Endothelial cell (in vitro differentiated cells): ENCODE measurements around the gene GTF2H3. TPM values are rescaled to one million over a fixed set of nuclear protein-coding genes. Genes with fewer than 3 reads are reported as not detected.

Source experiments
- DNase-seq: peaks from one replicate; pipeline ENCODE4 v3.0.0; 2021; ENCODE audit warnings: low spot score
- H3K27ac Mint-ChIP-seq: one replicate; pipeline ENCODE4 v1.8.0; 2021; ENCODE audit warnings: mixed read lengths, inconsistent platforms; ENCODE audit not compliant: unreplicated experiment
- H3K27me3 Mint-ChIP-seq: one replicate; pipeline ENCODE4 v1.8.0; 2021; ENCODE audit warnings: mild to moderate bottlenecking, moderate library complexity, mixed read lengths, inconsistent platforms; ENCODE audit not compliant: unreplicated experiment
- H3K36me3 Mint-ChIP-seq: one replicate; pipeline ENCODE4 v1.8.0; 2021; ENCODE audit warnings: mild to moderate bottlenecking, low read depth, mixed read lengths, inconsistent platforms; ENCODE audit not compliant: unreplicated experiment
- H3K4me1 Mint-ChIP-seq: one replicate; pipeline ENCODE4 v1.8.0; 2021; ENCODE audit warnings: mild to moderate bottlenecking, mixed read lengths, inconsistent platforms; ENCODE audit not compliant: unreplicated experiment
- H3K4me3 Mint-ChIP-seq: one replicate; pipeline ENCODE4 v1.8.0; 2021; ENCODE audit warnings: mild to moderate bottlenecking, mixed read lengths, inconsistent platforms; ENCODE audit not compliant: unreplicated experiment
- H3K9me3 Mint-ChIP-seq: one replicate; pipeline ENCODE4 v1.8.0; 2021; ENCODE audit warnings: mixed read lengths, inconsistent platforms; ENCODE audit not compliant: unreplicated experiment
- long read RNA-seq: library from polyadenylated mRNA; unstranded; transcript quantifications from one replicate; pipeline ENCODE4 v2.0.0, GENCODE V29; 2020; ENCODE audit not compliant: unreplicated experiment
- total RNA-seq: library from RNA; stranded (reverse); fragmentation: NEBNext Ultra II Directional; extraction: Animal tissue kit (Norgen Biotek cat#: 25700); gene quantifications from one replicate; pipeline ENCODE4 v1.2.1, GENCODE V29; 2021; ENCODE audit not compliant: unreplicated experiment
- TF ChIP-seq, protein P1 (sequence below): fragments of 200-600 bp; sonication (generic); IDR thresholded peaks from one replicate; pipeline ENCODE4 v1.5.0; 2021; ENCODE audit warnings: antibody characterized with exemption; ENCODE audit not compliant: unreplicated experiment

Gene GTF2H3
- 23.1 TPM for total RNA-seq
- long read RNA-seq, partial matches to known transcripts: 0 of 4 reads
- long read RNA-seq, other reads (novel, unspliced or antisense): 1 of 4 reads

- H3K27ac Mint-ChIP-seq: peak within 1 kb of the TSS; percentile 90
- H3K4me1 Mint-ChIP-seq: peaks cover 16% of the 10 kb centered on the region
- peak; percentile 93 for DNase-seq
- H3K4me3 Mint-ChIP-seq: peak within 1 kb of the TSS; percentile 98
- peaks cover 10% of the 10 kb centered on the region for H3K27me3 Mint-ChIP-seq
- TF ChIP-seq, protein P1, sequence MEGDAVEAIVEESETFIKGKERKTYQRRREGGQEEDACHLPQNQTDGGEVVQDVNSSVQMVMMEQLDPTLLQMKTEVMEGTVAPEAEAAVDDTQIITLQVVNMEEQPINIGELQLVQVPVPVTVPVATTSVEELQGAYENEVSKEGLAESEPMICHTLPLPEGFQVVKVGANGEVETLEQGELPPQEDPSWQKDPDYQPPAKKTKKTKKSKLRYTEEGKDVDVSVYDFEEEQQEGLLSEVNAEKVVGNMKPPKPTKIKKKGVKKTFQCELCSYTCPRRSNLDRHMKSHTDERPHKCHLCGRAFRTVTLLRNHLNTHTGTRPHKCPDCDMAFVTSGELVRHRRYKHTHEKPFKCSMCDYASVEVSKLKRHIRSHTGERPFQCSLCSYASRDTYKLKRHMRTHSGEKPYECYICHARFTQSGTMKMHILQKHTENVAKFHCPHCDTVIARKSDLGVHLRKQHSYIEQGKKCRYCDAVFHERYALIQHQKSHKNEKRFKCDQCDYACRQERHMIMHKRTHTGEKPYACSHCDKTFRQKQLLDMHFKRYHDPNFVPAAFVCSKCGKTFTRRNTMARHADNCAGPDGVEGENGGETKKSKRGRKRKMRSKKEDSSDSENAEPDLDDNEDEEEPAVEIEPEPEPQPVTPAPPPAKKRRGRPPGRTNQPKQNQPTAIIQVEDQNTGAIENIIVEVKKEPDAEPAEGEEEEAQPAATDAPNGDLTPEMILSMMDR: no peak
- H3K36me3 Mint-ChIP-seq: peaks cover 25% of the 10 kb centered on the region
- no peaks in the 10 kb centered on the region for H3K9me3 Mint-ChIP-seq
Measured at GRCh38 chr12:123633379-123634141, at the start of gene GTF2H3, which contains the start of gene EIF2B1. Gene GTF2H3, plus strand, starts transcription at chr12:123633829. Its CDS starts 31 bp downstream, at chr12:123633860. Gene EIF2B1, minus strand, starts transcription at chr12:123633686. Its CDS starts 129 bp downstream, at chr12:123633557.

GRCh38 chr12:123591702-123592481, 41.7 kb upstream of the GTF2H3 start:
- H3K36me3 Mint-ChIP-seq: peaks cover 25% of the 10 kb centered on the region
- H3K4me3 Mint-ChIP-seq: peak overlapping the region; percentile 48

DNA sequence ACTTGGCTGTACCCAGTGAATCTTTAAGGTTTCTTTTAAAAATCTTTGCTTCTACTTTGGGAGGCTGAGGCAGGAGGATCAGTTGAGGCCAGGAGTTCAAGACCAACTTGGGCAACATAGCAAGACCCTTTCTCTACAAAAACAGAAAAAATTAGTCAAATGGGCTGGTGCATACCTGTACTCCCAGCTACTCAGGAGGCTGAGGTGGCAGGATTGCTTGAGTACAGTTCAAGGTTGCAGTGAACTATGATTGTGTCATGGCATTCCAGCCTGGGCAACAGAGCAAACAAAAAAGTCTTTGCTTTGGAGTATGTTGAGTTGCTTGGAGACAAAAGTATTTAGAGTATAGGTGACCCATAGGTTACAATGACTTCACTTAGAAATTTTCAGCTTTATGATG, 37.9 kb upstream of the GTF2H3 start:
- H3K4me3 Mint-ChIP-seq: no peak overlapping the region
- H3K9me3 Mint-ChIP-seq: no peaks in the 10 kb centered on the region
- H3K36me3 Mint-ChIP-seq: peaks cover 20% of the 10 kb centered on the region
- DNase-seq: no peak
- TF ChIP-seq, protein P1: no peak
- peaks cover under 1% of the 10 kb centered on the region for H3K4me1 Mint-ChIP-seq
- peaks cover 3% of the 10 kb centered on the region for H3K27me3 Mint-ChIP-seq
- H3K27ac Mint-ChIP-seq: no peak overlapping the region

More at GRCh38 chr12:123591702-123592481, 41.7 kb upstream of the GTF2H3 start:
- TF ChIP-seq, protein P1: no peak
- Mint-ChIP-seq H3K27ac (no peak overlapping the region), H3K9me3 (no peaks in the 10 kb centered on the region), H3K27me3 (no peaks in the 10 kb centered on the region), H3K4me1 (peaks cover 3% of the 10 kb centered on the region)
- no peak for DNase-seq

GRCh38 chr12:123597100-123597499, 36.5 kb upstream of the GTF2H3 start:
- Mint-ChIP-seq H3K4me3 (no peak overlapping the region), H3K27ac (no peak overlapping the region), H3K27me3 (peaks cover 6% of the 10 kb centered on the region), H3K4me1 (peaks cover 3% of the 10 kb centered on the region), H3K9me3 (no peaks in the 10 kb centered on the region), H3K36me3 (peaks cover 13% of the 10 kb centered on the region)
- DNase-seq: no peak
- TF ChIP-seq, protein P1: no peak
